Measurements from ENCODE around the gene IGF2R. TPM values are rescaled to one million over a fixed set of nuclear protein-coding genes. Genes with fewer than 3 reads are reported as not detected.

The IGF2R gene
- total RNA-seq, 6 experiments from 2014 or later = 77.3 to 119 (median 88.1) TPM

GRCh38 chr6:160043784-160044183, 74.9 kb downstream of the IGF2R start:
- H3K4me3 Mint-ChIP-seq = no peak overlapping the region; the same call in 1 of the 2 replicates
- peaks cover 29% of the 10 kb centered on the region for H3K4me1 Mint-ChIP-seq (ENCODE audit: low read depth)
- DNase-seq = no peak
- peaks cover 2% of the 10 kb centered on the region for H3K27me3 Mint-ChIP-seq (ENCODE audit: insufficient read depth)
- no peaks in the 10 kb centered on the region for H3K9me3 Mint-ChIP-seq
- H3K27ac Mint-ChIP-seq = no peak overlapping the region; the same call in 1 of the 2 replicates
- H3K36me3 Mint-ChIP-seq (ENCODE audit: low read depth) = peaks cover 38% of the 10 kb centered on the region
- TF ChIP-seq CTCF (IDR thresholded peaks at IDR 0.05) = no peak

- H3K4me1 Mint-ChIP-seq (ENCODE audit: low read depth) = peaks cover 29% of the 10 kb centered on the region
- peaks cover 2% of the 10 kb centered on the region for H3K27me3 Mint-ChIP-seq (ENCODE audit: insufficient read depth)
- H3K27ac Mint-ChIP-seq = no peak overlapping the region
- no peaks in the 10 kb centered on the region for H3K9me3 Mint-ChIP-seq
- no peak for TF ChIP-seq CTCF (IDR thresholded peaks at IDR 0.05)
- H3K36me3 Mint-ChIP-seq (ENCODE audit: low read depth) = peaks cover 44% of the 10 kb centered on the region
- no peak overlapping the region for H3K4me3 Mint-ChIP-seq
- DNase-seq = no peak
Observed at GRCh38 chr6:160044687-160045086, 75.8 kb downstream of the IGF2R start.

GRCh38 chr6:160048471-160048870, 79.6 kb downstream of the IGF2R start:
- peaks cover 3% of the 10 kb centered on the region; the same call in 1 of the 2 replicates for H3K4me1 Mint-ChIP-seq (ENCODE audit: low read depth)
- H3K27me3 Mint-ChIP-seq (ENCODE audit: insufficient read depth) = peaks cover 1% of the 10 kb centered on the region
- DNase-seq = no peak
- no peak for TF ChIP-seq CTCF (IDR thresholded peaks at IDR 0.05)
- no peak overlapping the region for H3K4me3 Mint-ChIP-seq
- no peak overlapping the region for H3K27ac Mint-ChIP-seq
- no peaks in the 10 kb centered on the region for H3K9me3 Mint-ChIP-seq
- H3K36me3 Mint-ChIP-seq (ENCODE audit: low read depth) = peaks cover 66% of the 10 kb centered on the region

GRCh38 chr6:160049346-160049745, 80.5 kb downstream of the IGF2R start:
- Mint-ChIP-seq H3K27ac (no peak overlapping the region), H3K36me3 (ENCODE audit: low read depth) (peaks cover 63% of the 10 kb centered on the region), H3K4me3 (no peak overlapping the region), H3K27me3 (ENCODE audit: insufficient read depth) (peaks cover 1% of the 10 kb centered on the region), H3K4me1 (ENCODE audit: low read depth) (no peaks in the 10 kb centered on the region), H3K9me3 (no peaks in the 10 kb centered on the region)
- no peak for TF ChIP-seq CTCF (IDR thresholded peaks at IDR 0.05)
- DNase-seq = no peak

- no peaks in the 10 kb centered on the region for H3K9me3 Mint-ChIP-seq
- no peak overlapping the region for H3K27ac Mint-ChIP-seq
- H3K36me3 Mint-ChIP-seq (ENCODE audit: low read depth) = peaks cover 58% of the 10 kb centered on the region
- DNase-seq = no peak
- peaks cover 1% of the 10 kb centered on the region for H3K27me3 Mint-ChIP-seq (ENCODE audit: insufficient read depth)
- no peak overlapping the region for H3K4me3 Mint-ChIP-seq
- TF ChIP-seq CTCF (IDR thresholded peaks at IDR 0.05) = no peak
- no peaks in the 10 kb centered on the region for H3K4me1 Mint-ChIP-seq (ENCODE audit: low read depth)
Observed at GRCh38 chr6:160050022-160050421, 81.1 kb downstream of the IGF2R start.

- TF ChIP-seq CTCF (IDR thresholded peaks at IDR 0.05) = no peak
- H3K27ac Mint-ChIP-seq = no peak overlapping the region
- no peaks in the 10 kb centered on the region for H3K9me3 Mint-ChIP-seq
- H3K4me1 Mint-ChIP-seq (ENCODE audit: low read depth) = no peaks in the 10 kb centered on the region
- H3K4me3 Mint-ChIP-seq = no peak overlapping the region
- no peak for DNase-seq
- H3K36me3 Mint-ChIP-seq (ENCODE audit: low read depth) = peaks cover 56% of the 10 kb centered on the region
- peaks cover 1% of the 10 kb centered on the region for H3K27me3 Mint-ChIP-seq (ENCODE audit: insufficient read depth)
Observed at GRCh38 chr6:160051390-160051789, 82.5 kb downstream of the IGF2R start.
